ENCODE data around the gene CELF2.
"Not testable (repeated sequence)": the region's sequence is repeated elsewhere in the genome, so short reads cannot be mapped to it uniquely, and the experiment has no call there.

CELF2 gene

DNA sequence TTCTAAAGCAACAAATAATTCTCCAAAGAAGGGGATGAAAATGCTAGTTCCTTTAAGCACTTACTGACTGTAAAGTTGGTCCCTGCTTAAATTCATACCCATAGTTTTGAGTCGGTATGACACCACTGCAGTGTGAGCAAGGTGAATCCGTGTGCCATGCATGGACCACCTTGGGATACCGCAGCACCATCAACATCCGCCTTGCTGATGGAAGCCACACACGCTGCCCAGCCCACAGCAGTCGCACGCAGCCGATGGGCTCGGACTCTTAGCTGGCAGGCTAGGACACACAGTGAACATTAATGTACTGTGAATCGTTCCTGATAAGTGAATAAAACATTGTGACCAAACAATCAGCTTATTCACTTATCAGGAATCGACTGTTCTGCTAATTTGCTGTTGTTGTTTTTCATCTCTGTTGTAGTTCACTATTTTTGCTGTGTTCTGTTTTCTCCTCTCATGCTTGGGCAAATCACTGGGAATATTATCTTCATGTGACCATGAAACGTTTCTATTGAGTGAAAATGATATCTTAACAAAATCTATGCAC, 318.3 kb downstream of the CELF2 start:
- no peak for DNase-seq

DNA sequence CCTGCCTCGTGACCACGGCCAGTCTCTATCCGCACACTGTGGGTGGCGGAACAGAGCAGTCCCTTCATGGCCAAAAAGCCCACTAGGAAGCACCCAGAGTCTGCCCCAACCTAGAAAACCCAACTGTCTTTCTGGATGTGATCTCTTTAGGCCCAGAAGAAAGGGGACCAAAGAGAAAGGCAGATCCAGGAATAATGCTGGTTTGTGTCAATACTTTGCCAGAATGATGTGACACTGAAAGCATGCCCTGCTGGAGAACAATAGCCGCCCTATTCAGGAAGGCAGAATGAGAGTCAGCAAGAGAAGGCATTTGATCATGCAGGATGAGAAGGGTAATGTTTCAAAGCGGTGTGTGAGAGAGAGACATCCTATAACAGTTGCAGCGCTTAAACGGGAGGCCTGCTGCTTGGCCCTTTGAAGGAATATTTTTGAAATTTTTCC, 319.1 kb downstream of the CELF2 start:
- no peak for DNase-seq

DNA sequence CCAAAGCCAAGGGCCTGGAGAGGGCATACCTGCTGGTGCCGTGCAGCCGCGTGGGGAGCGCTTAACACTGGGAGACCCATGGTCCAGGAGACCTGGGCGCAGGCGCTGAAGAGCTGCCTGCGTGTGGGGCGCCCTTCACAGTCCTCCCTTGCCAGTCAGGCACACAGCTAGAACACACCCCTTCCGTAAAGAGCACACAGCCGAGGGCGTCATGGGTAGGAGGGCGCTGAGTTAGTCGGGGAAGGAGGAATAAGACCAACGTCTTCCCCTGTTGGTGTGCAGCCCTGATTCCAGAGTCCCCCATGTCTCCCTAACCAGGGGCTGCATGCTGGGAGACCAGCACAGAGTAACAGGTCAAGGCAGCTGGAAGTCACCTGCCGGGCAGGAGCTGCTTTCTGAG, 319.8 kb downstream of the CELF2 start:
- no peak for DNase-seq

DNA sequence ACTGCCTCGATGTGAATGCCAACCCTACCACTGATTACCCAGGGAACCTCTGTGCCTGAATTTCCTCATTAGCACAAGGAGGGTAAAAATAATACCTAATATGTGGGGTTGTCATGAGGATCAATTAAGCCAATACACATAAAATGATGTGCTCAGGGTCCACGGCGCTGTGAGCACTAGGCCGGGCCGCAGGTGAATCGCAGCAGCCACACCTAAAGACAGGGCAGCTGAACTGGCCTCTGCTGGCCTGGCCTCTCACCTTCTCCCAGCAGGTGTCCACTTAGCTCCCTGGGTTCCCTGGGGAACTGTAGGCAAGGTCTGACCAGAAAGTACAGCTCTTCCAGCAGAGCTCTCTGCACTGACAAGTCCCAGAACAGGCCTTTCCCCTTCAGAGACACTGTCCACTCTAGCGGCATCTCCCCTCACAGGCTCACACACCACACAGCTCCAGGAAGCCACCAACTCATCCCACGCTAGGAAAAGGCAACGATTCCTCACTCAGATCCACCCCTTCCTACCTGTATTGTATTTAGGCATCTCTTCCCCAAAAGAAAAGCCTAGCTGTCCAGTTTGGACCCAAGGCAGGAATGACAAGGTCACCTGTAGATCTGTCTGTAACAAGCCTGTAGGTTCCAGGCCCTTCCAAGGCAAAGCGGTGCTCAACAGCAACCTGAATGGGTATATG, 320.6 kb downstream of the CELF2 start:
- DNase-seq, result no peak

DNA sequence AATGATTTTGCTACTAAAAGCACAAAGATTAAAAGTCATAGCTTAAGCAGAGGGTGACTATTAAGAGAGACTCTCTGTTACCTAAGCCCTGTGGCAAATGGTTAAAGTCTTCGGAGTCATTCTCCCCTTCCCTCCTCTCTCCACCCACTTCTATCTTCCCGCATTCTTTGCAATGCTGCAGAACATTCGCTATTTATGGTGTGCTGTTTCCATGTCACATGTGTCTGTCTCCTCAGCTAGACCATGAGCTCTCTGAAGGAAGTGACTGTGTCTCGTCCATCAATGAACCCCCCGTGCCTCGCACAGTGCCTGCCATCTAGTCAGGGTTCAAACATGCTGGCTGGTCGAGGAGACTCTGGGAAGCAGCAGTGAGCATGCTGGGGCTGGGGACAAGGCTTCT, 321.3 kb downstream of the CELF2 start:
- no peak for DNase-seq

DNA sequence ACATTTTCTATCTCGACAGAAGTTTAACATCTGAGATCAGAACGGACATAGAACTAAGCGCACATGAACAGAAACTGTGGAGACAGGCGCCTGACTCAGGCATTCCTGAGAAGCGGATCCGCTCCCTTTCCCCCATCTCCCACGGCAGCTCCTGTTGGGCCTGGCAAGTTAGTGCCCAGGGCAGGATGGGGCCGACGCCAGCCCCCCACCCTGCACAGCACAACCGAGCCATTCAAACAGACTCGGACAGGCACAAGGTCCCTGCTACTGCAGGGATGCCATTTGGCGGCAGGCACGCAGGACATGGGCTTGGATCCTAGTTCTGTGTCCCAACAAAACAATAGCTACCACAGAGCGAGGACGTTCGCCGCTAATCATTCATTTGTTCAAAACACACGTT, 322.0 kb downstream of the CELF2 start:
- no peak for DNase-seq

DNA sequence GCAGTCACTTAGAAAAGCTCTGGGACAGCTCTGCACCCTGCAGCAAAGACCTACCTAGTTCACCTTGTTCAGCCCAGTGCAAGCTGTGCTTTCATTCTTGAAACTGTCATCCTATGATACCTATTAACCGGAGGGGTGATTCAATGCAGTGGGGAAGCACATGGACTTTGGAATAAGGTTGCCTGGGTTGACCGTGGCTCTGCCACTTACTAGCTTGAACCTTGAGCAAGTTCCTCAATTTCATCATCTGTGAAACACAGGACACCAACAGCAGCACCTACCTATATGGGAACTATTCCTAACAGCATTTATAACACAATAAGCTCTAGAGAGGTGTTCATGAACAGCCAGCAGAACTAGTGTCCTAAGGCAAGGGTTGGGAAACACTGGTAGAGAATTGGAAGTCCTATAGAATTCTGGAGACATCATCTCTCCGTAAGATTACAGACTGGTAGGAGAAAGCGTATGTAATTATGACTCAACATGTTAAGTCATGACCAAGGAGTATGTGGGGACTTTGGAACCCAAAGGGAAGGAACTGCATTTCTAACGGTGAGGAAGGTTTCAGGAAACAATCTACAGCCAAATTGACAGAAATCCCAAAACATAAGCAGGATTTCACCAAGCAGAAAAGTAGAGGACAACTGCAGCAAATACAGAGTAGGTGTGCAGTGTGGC, 323.8 kb downstream of the CELF2 start:
- no peak for DNase-seq

DNA sequence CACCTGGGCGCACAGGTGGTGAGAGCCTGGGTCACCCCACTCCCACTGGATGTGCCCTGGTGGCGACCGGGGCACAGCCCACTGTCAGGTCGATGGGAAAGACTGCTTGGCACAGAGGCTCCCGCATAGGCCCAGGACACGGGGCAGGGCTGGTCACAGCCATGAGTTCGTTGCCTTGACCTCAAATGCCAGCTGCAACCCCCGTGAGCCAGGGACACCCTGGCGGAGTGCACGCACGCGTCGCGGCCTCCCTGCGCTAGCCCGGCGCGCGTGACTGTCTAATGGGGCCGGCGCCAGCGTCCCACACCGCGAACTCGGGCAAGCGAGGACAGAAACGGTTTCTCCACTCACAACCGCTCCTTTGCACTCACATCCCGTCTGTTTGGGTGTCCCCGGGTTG, 326.4 kb downstream of the CELF2 start:
- DNase-seq, result no peak

DNA sequence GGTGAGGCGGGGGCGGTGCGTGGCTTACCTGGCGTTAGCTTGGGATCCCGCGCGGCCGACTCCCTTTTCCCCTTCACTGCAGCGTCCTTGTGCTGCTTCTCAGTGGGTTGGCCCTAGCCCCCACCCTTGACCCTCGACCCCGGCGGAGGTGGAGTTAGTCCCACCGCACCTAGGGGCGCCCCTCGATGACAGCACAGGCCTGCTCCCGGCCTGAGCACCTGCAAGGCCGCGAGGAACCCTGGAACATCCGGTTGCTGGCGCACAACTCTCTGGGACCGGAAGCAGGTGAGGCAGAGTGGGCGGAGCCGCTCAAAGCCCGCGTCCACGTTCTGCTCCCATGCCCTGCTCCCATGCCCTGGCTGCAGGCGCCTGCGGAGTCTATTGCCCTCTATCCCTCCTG, 326.9 kb downstream of the CELF2 start:
- no peak for DNase-seq

DNA sequence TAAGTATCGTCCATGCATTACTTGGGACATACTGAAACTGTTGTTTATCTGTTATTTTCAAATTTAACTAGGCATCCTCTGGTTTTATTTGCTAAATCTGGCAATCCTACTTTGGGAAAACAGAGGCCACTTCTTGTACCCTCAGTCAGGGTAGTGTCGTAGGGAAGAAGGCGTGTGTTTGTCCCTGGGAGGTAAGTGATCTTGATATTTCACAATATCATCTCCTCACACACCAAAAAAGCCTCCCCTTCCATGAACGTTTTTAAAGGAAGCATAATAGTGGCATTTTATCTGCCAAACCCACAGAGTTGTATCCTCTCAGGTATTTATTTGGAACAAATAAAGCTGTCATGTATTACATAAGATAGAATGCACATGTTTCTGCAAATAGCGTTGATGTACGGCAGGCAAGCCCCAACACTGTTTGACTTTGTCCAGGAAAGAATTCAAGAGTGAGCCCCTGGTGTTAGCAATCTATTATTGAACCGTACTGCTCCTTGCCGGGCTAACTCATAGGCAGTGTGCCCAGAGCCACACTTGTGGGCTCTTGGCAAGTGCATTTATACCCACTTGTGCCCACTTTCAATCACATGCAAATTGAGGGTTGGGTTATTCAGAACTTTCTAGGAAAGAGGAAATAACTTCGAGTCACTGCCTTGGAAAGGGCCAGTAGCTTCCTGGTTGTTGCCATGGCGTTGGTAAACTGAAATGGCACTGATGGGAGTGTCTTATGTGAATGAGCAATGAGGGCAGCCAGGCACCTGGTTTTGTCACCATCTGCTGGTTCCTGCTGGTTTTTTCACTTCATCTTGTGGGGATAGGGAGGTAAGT, 327.8 kb downstream of the CELF2 start:
- DNase-seq, result peak; percentile 1

DNA sequence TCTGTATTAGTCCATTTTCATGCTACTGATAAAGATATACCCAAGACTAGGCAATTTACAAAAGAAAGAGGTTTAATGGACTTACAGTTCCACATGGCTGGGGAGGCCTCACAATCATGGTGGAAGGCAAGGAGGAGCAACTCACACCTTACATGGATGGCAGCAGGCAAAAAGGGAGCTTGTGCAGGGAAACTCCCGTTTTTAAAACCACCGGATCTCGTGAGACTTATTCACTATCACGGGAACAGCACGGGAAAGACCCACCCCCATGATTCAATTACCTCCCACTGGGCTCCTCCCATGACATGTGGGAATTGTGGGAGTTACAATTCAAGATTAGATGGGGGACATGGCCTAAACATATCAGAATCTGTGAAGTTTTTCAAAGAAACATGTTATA, 329.9 kb downstream of the CELF2 start:
- DNase-seq, result not testable (repeated sequence)

DNA sequence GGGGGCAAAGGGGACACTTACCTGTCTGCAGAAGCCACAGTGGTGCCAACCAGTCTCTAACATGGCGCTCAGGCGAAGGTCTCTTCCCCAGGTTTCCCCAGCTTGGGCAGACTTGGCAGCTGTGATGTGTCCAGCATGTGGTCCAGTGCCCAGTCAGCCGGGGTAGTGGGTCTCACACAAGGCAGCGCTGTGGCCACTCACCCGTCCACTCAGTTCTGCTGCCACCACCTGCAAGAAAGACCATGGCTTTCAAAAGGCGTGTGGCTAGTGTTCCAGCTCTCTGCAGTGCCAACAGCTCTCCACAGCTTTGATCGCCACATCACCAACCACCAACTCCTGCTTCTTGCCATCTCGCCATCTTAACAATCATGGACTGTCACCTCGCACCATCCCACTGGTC, 334.1 kb downstream of the CELF2 start:
- DNase-seq, result no peak

DNA sequence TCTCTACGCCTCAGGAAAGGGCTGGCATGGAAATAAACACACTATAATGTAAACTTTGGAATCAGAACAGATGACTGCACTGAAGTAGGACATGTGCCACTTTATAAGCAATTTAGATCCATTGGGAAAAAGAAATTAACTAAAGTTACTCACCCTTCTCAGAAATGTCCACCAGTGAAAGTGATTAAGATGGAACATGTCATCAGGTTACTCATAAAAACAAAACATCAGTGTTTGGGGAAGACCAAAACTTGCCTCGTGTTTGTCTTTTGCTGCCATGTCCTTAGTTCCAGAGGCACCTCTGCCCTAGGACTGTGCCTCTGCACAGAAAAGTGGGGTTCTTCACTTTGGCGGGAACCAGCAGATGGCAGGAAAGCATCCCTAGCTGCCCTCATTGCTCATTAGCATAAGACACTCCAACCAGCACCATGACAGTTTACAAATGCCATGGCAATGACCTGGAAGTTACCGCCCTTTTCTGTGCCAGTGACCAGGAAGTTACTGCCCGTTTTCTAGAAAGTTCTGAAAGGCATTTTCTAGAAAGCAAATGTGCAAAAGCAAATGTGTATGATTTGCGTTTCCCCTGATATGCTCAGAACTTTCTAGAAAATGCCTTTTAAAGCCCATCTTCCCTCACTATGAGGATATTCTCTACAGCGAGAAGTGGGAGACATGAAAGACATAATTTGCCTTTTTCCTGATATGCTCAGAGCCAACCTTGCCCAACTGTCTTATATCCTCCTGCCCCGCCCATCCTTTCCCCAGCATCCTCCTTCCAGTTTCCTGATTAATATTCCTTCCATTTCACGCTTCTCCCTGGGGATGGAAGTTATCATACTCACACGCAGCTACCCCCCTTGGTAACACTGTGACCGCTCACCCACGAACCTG, 335.6 kb downstream of the CELF2 start:
- DNase-seq, result no peak

DNA sequence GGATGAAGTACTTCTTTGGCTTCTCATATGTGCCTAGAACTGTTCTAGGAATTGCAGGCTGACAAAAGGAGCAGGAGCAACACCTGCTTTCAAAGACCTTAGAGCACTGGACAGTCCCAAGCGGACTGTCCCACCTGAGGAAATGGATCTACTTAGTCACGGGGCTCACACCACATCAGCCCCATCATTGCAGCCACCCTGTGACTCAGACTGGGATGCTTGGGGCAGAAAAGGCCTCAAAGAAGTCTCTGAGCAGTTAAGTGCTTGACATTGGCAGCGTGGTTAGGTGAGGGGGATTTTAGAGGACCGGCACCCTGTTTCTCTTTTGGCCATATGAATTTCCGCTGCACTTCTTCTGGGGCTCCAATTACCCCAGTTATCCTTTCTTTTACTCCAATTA, 337.2 kb downstream of the CELF2 start:
- no peak for DNase-seq

DNA sequence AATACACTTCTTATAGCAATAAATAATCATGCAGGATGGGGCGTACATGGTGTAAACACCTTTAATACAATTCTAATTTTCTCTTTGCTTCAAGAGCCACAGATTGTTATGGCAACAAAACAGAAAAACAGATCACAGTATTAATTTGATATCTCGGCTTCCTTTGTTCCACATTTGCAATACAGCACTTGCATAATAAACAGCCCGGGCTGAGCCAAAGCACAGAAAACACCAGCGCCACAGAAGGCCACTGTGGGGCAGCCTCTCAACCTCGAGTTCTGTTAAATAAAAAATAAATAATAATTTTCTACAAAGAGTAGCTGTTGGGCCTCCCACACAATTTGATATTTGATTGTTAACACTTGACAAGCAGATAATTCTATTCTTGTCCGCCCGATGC, 337.9 kb downstream of the CELF2 start:
- no peak for DNase-seq

DNA sequence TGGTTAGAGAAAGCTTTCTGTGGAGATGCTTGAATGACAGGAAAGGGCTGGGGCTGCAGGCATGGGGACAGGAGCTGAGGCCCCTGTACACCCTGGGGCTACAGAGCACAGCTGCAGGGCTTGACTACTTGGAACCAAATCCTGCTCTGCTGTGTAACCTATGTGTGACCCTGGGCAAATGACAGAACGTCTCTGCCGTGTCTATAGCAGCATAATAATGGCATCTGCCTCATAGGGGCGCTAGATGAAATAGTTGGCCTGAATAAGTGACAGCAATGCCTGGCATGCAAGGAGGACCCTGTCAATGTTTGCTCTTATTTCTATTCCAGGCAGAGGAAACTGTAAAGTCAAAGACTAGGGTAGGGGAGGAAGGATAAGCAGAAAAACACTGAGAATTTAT, 339.8 kb downstream of the CELF2 start:
- no peak for DNase-seq

DNA sequence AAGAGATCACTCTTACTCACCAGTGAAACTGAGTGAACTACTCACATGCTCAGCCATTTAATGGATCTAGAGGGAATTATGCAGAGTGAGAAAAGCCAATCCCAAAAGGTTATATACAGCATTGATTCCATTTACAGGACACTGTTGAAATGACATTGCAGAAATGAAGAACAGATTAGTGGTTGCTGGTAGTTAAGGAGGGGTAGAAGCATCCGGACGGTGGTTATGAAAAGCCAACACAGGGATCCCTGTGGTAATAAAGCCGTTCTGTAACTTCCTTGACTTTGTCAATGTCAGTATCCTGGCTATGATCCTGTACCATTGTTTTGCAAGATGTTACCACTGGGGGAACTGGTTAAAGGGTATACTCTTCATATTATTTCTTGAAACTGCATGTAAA, 340.3 kb downstream of the CELF2 start:
- DNase-seq, result no peak

DNA sequence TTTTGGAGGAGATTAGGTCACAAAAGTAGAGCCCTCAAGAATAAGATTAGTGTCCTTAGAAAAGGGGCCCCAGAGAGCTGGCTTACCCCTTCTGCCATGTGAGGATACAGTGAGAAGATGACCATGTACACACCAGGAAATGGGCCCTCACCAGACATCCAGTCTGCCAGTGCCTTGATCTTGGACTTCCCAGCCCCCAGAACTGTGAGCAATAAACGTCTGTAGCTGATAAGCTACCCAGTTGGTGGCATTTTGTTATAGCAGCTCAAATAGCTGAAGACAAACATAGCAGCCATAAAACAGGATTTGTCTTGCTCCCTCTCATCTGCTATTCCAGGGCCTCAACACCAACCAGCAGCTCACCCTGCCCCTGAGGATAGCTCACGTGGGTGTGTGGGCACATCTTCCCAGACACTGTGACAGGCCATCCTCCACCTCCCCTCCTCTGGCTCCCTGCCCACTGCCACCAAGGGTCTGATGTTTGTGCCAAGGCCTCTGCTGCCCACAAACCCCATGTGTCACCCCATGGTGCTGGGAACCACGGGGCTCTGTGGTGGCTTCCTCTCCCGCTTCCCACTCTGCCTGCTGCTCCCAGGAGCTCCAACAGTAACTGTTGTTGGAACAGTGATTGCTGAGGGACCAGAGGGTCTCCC, 341.4 kb downstream of the CELF2 start:
- no peak for DNase-seq

DNA sequence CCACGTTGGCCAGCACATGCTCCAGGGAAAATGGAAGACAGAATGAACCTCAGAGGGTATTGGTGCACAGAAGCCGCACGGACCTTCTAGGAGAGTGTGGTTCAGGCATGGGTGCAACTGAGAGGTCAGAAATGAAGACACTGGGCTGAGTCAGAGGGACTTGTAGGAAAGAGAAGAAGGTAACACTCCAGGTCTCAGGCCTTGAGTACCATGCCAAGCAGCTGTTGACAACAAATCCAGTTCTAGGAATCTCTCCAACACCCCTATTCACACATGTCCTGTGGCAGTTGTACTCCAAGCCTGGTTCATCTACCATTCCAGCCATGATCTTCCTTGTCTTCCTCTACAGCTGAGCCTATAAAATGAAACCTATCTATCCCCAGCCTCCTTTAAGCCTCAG, 342.2 kb downstream of the CELF2 start:
- no peak for DNase-seq

DNA sequence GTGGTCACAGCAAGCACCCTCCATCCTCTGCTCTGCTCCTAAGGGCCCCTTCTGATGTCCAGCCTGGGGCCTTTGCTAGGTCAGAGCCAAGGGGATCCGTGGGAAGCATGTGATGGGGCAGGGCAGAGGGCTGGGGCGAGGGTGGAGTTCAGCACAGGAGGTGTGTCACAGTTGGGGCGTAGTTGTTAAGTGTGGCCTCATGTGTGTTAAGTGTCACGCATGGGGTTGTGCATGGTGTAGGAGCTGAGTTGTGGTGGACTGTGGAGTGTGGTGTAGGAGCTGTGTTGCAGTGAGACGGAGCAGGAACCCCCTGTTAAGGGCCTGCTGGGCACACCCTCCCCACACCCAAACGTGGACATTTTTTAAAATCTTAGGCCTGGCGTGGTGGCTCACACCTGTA, 345.8 kb downstream of the CELF2 start:
- DNase-seq, result no peak

DNA sequence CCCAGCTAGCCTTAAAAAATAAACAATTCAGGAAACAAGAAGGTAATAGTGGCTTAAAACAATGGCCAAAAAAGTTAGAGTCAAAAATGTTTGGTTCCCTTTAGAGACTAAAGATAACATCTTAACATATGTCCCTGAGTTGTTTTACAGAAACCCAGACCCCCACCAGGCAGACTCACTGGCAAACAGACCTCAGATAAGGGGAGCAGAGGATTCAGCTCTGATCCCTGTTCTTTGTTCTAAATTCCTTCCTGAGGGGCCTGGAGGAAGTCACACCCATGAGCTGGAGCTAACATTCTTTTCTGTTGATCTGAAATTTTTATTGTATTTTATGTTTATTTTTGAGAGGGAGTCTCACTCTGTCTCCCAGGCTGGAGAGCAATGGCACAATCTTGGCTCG, 346.6 kb downstream of the CELF2 start:
- DNase-seq, result no peak

DNA sequence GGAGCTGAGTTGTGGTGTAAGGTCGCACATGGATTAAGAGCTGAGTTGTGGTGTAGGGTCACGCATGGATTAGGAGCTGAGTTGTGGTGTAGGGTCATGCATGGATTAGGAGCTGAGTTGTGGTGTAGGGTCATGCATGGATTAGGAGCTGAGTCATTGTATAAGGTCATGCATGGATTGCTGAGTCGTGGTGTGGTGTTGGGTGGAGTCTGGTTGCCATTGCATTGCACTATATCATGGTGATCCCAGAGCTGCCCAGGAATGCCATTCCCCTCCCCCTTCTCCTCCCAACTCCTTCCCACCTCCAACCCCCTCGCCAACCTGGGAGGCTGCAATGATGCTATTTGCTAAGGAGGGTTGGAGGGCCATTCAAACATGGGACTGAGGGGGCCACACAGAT, 349.2 kb downstream of the CELF2 start:
- not testable (repeated sequence) for DNase-seq

All from NCI-H1105 treated with DMSO at 0.1 percent for 48 hours (cell line).